Effector memory CD4-positive, alpha-beta T cell (primary cell): ENCODE measurements around the gene FNIP2.

Source experiments
- DNase-seq, 3 donors: peaks; one replicate each; pipeline ENCODE4 v3.0.0-alpha.2; 2020
- H3K27ac ChIP-seq: 2 replicates; pipeline ENCODE4 v1.7.0; 2013; ENCODE audit warnings: mild to moderate bottlenecking, low read length, moderate library complexity; ENCODE audit not compliant: insufficient read depth, poor library complexity, severe bottlenecking
- H3K27me3 ChIP-seq: replicated peaks from 2 replicates; pipeline ENCODE4 v1.7.0; 2013; ENCODE audit warnings: mild to moderate bottlenecking, low read length; ENCODE audit not compliant: insufficient read depth, control insufficient read depth, poor library complexity, severe bottlenecking
- H3K36me3 ChIP-seq: 2 replicates; pipeline ENCODE4 v1.7.0; 2013; ENCODE audit warnings: mild to moderate bottlenecking, low read length, moderate library complexity; ENCODE audit not compliant: control insufficient read depth, insufficient read depth
- H3K4me1 ChIP-seq: 2 replicates; pipeline ENCODE4 v1.7.0; 2013; ENCODE audit warnings: low read length, mild to moderate bottlenecking; ENCODE audit not compliant: control insufficient read depth, insufficient read depth, poor library complexity, severe bottlenecking
- H3K4me3 ChIP-seq: 2 replicates; pipeline ENCODE4 v1.7.0; 2013; ENCODE audit warnings: low read length, low read depth, mild to moderate bottlenecking; ENCODE audit not compliant: insufficient read depth, poor library complexity, severe bottlenecking
- H3K9me3 ChIP-seq: 2 replicates; pipeline ENCODE4 v1.7.0; 2013; ENCODE audit warnings: mild to moderate bottlenecking, low read length, moderate library complexity; ENCODE audit not compliant: control insufficient read depth

The FNIP2 gene

GRCh38 chr4:158861281-158861680, 92.5 kb downstream of the FNIP2 start:
- no peak for DNase-seq
- peaks cover 10% of the 10 kb centered on the region for H3K36me3 ChIP-seq
- no peaks in the 10 kb centered on the region for H3K27me3 ChIP-seq
- H3K4me1 ChIP-seq, result no peaks in the 10 kb centered on the region
- no peak overlapping the region for H3K27ac ChIP-seq
- H3K4me3 ChIP-seq, result no peak overlapping the region
- no peaks in the 10 kb centered on the region for H3K9me3 ChIP-seq

DNA sequence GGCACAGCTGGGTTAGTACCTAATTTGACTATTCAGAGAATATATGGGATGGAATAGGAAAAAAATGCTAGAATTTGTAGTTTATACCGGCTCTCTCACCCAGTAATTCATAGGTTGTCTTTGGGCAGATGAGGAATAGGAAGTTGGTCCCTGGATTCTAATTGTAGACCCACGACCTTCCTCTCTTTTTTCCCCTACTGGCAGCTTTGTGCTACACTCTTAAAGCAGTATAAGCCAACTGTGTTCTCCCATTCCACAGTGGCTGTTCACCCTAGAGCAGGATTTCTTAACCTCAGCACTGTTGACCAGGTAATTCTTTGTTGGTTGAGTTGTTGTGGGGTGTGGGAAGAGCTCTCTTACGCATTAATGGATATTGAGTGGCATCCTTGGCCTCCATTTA, 92.9 kb downstream of the FNIP2 start:
- no peak overlapping the region for H3K4me3 ChIP-seq
- no peak overlapping the region for H3K27ac ChIP-seq
- H3K36me3 ChIP-seq, result peaks cover 10% of the 10 kb centered on the region
- H3K4me1 ChIP-seq, result no peaks in the 10 kb centered on the region
- no peaks in the 10 kb centered on the region for H3K9me3 ChIP-seq
- DNase-seq, result no peak
- no peaks in the 10 kb centered on the region for H3K27me3 ChIP-seq

- Histone ChIP-seq H3K4me1 (no peaks in the 10 kb centered on the region), H3K9me3 (no peaks in the 10 kb centered on the region), H3K4me3 (no peak overlapping the region), H3K27me3 (no peaks in the 10 kb centered on the region), H3K27ac (no peak overlapping the region), H3K36me3 (peaks cover 19% of the 10 kb centered on the region)
- DNase-seq, result no peak
These were observed 94.5 kb downstream of the FNIP2 start for GRCh38 chr4:158863296-158863695.

DNA sequence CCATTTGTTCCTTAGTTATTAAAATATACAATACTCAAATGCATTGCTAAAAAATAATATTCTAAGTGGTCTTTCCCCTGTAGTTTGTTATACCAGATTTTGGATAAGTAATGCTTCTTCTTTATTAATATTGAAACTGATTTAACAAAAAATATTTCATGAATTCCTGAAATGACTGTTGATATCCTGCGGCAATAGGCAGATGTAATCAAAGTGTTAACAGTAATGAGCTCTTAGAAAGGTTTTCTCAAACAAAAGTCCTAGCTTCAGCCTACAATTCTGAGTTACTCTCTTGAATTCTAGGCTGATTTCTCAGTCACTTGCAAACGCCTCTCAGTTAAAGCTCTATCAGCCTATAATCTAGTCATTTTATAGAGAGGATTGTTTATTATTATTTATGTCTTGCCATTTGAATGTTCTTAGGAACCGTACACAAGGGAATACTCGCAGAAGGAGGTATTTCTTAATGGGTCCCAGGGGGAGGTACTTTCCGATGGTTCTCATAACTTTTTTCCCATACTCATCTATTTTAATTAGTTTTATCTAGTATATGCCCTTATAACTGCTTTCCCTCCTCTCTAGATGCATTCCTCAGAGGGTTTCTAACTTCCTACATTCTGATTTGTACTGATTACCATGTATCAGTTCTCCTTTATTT, 96.8 kb downstream of the FNIP2 start:
- DNase-seq, result no peak
- H3K4me1 ChIP-seq, result no peaks in the 10 kb centered on the region
- H3K36me3 ChIP-seq, result peaks cover 27% of the 10 kb centered on the region
- H3K9me3 ChIP-seq, result no peaks in the 10 kb centered on the region
- no peak overlapping the region for H3K4me3 ChIP-seq
- no peak overlapping the region for H3K27ac ChIP-seq
- H3K27me3 ChIP-seq, result no peaks in the 10 kb centered on the region

- H3K9me3 ChIP-seq, result no peaks in the 10 kb centered on the region
- DNase-seq, result no peak
- H3K27me3 ChIP-seq, result no peaks in the 10 kb centered on the region
- no peak overlapping the region for H3K27ac ChIP-seq
- H3K4me1 ChIP-seq, result no peaks in the 10 kb centered on the region
- peaks cover 17% of the 10 kb centered on the region for H3K36me3 ChIP-seq
- H3K4me3 ChIP-seq, result no peak overlapping the region
These were observed 100.2 kb downstream of the FNIP2 start for GRCh38 chr4:158869001-158869400.

GRCh38 chr4:158869761-158870160, 100.9 kb downstream of the FNIP2 start:
- Histone ChIP-seq H3K4me3 (no peak overlapping the region), H3K9me3 (no peaks in the 10 kb centered on the region), H3K27ac (no peak overlapping the region), H3K4me1 (no peaks in the 10 kb centered on the region), H3K27me3 (no peaks in the 10 kb centered on the region), H3K36me3 (peaks cover 17% of the 10 kb centered on the region)
- DNase-seq, result no peak

DNA sequence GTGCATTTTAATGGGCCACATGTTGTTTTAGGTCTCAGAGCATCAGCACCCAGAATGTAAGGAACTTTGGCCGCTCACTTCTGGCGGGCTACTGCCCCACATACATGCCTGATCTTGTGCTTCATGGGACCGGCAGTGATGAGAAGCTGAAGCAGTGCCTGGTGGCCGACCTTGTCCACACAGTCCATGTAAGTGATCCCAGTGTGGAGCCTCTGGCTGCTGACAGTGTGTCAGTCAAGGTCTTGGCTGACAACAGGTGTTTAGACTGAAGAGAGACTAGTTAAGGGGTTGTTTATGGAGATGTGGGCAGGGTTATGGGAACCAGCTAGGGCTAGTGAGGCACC, 101.4 kb downstream of the FNIP2 start:
- no peaks in the 10 kb centered on the region for H3K27me3 ChIP-seq
- DNase-seq, result no peak
- peaks cover 17% of the 10 kb centered on the region for H3K36me3 ChIP-seq
- H3K9me3 ChIP-seq, result no peaks in the 10 kb centered on the region
- H3K4me3 ChIP-seq, result no peak overlapping the region
- no peaks in the 10 kb centered on the region for H3K4me1 ChIP-seq
- H3K27ac ChIP-seq, result no peak overlapping the region

GRCh38 chr4:158870626-158871334, 102.0 kb downstream of the FNIP2 start:
- H3K9me3 ChIP-seq, result no peaks in the 10 kb centered on the region
- peaks cover 17% of the 10 kb centered on the region for H3K36me3 ChIP-seq
- H3K27me3 ChIP-seq, result no peaks in the 10 kb centered on the region
- no peaks in the 10 kb centered on the region for H3K4me1 ChIP-seq
- no peak for DNase-seq
- H3K27ac ChIP-seq, result no peak overlapping the region
- no peak overlapping the region for H3K4me3 ChIP-seq

GRCh38 chr4:158871335-158871724, 102.5 kb downstream of the FNIP2 start:
- H3K4me1 ChIP-seq, result no peaks in the 10 kb centered on the region
- no peak overlapping the region for H3K4me3 ChIP-seq
- peaks cover 17% of the 10 kb centered on the region for H3K36me3 ChIP-seq
- DNase-seq, result no peak
- no peaks in the 10 kb centered on the region for H3K27me3 ChIP-seq
- no peak overlapping the region for H3K27ac ChIP-seq
- no peaks in the 10 kb centered on the region for H3K9me3 ChIP-seq

- no peak for DNase-seq
These were observed 105.1 kb downstream of the FNIP2 start for GRCh38 chr4:158873795-158874401.

More at GRCh38 chr4:158873795-158874401, 105.1 kb downstream of the FNIP2 start:
- H3K27ac ChIP-seq, result no peak overlapping the region
- no peaks in the 10 kb centered on the region for H3K27me3 ChIP-seq
- H3K4me1 ChIP-seq, result no peaks in the 10 kb centered on the region
- H3K36me3 ChIP-seq, result peaks cover 5% of the 10 kb centered on the region
- H3K9me3 ChIP-seq, result no peaks in the 10 kb centered on the region
- H3K4me3 ChIP-seq, result no peak overlapping the region
